Brain microvascular endothelial cell (primary cell): ENCODE data around the gene RAC3.

Experiments used
- DNase-seq: peaks from one replicate; pipeline ENCODE4 v3.0.0-alpha.2; 2020
- H3K27ac ChIP-seq: fragments of 250-450 bp; sonication (Bioruptor Pico); 2 replicates; pipeline ENCODE4 v1.5.1; 2020; ENCODE audit warnings: mild to moderate bottlenecking, moderate library complexity
- H3K27me3 ChIP-seq: fragments of 250-450 bp; sonication (Bioruptor Pico); replicated peaks from 2 replicates; pipeline ENCODE4 v1.5.1; 2020; ENCODE audit warnings: mild to moderate bottlenecking
- H3K36me3 ChIP-seq: fragments of 250-450 bp; sonication (Bioruptor Pico); replicated peaks from 2 replicates; pipeline ENCODE4 v1.5.1; 2020; ENCODE audit warnings: mild to moderate bottlenecking
- H3K4me3 ChIP-seq: 2 replicates; pipeline ENCODE4 v1.5.1; 2011; ENCODE audit warnings: low read depth, mild to moderate bottlenecking, control low read depth, low read length, moderate library complexity
- CTCF ChIP-seq: IDR thresholded peaks from 2 replicates; pipeline ENCODE4 v1.5.1; 2011; ENCODE audit warnings: low read depth, mild to moderate bottlenecking, moderate library complexity, low read length, control low read depth, inconsistent platforms; ENCODE audit errors: missing control alignments
- in situ Hi-C: cut with HindIII; loops from 2 replicates; pipeline ENCODE4 v1.10.0; 2017; ENCODE audit warnings: low sequenced_read_pairs, low pct_ligation_motif_present

RAC3 gene

GRCh38 chr17:81994593-81995462, 36.6 kb upstream of the RAC3 start:
- in situ Hi-C loops: no loop called here

GRCh38 chr17:81995463-81996231, 35.8 kb upstream of the RAC3 start:
- Histone ChIP-seq H3K36me3 (no peaks in the 10 kb centered on the region), H3K27me3 (no peaks in the 10 kb centered on the region), H3K27ac (no peak overlapping the region), H3K4me3 (no peak overlapping the region)
- in situ Hi-C loops: no loop called here
- TF ChIP-seq CTCF: no peak
- DNase-seq: no peak

More at GRCh38 chr17:81994593-81995462, 36.6 kb upstream of the RAC3 start:
- no peak overlapping the region for H3K4me3 ChIP-seq
- no peak for DNase-seq
- H3K36me3 ChIP-seq: no peaks in the 10 kb centered on the region
- TF ChIP-seq CTCF: no peak
- no peak overlapping the region for H3K27ac ChIP-seq
- H3K27me3 ChIP-seq: no peaks in the 10 kb centered on the region

GRCh38 chr17:81996232-81996756, 35.2 kb upstream of the RAC3 start:
- TF ChIP-seq CTCF: no peak
- Histone ChIP-seq H3K36me3 (no peaks in the 10 kb centered on the region), H3K4me3 (no peak overlapping the region), H3K27ac (no peak overlapping the region), H3K27me3 (no peaks in the 10 kb centered on the region)
- in situ Hi-C loops: no loop called here
- no peak for DNase-seq

- no peak overlapping the region for H3K27ac ChIP-seq
- no peak for DNase-seq
- no peak overlapping the region for H3K4me3 ChIP-seq
- in situ Hi-C loops: no loop called here
- no peaks in the 10 kb centered on the region for H3K27me3 ChIP-seq
- TF ChIP-seq CTCF: no peak
- H3K36me3 ChIP-seq: no peaks in the 10 kb centered on the region
Measured at GRCh38 chr17:81996757-81997441, 34.6 kb upstream of the RAC3 start.

DNA sequence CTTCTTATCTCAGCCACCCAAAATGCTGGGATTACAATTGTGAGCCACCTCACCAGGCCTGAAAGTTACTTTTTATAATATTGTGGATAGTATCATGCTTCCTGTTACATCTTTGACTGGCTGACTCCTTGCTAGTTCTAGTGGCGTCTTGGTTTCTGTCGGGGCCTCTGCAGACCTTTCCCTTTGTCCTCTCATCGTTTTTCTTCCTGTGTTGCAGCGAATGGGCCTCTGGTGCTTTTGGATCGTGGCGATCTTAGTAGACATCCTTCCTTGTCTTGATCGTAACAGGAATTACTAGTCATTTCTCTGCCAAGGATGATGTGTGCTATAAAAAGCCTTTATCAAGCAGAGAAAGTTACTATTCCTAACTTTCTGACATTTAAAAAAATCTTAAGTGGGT, 33.3 kb upstream of the RAC3 start:
- in situ Hi-C loops: no loop called here
- DNase-seq: no peak
- TF ChIP-seq CTCF: no peak
- Histone ChIP-seq H3K27ac (no peak overlapping the region), H3K27me3 (no peaks in the 10 kb centered on the region), H3K36me3 (no peaks in the 10 kb centered on the region), H3K4me3 (no peak overlapping the region)
